Raji (cell line): ENCODE results near the gene GGN.

Experiments
- POLR2A ChIP-seq: IDR thresholded peaks from 2 replicates; pipeline ENCODE4 v1.6.1; 2011; ENCODE audit warnings: low read depth, low read length, control low read depth; ENCODE audit not compliant: insufficient read depth

GGN gene

DNA sequence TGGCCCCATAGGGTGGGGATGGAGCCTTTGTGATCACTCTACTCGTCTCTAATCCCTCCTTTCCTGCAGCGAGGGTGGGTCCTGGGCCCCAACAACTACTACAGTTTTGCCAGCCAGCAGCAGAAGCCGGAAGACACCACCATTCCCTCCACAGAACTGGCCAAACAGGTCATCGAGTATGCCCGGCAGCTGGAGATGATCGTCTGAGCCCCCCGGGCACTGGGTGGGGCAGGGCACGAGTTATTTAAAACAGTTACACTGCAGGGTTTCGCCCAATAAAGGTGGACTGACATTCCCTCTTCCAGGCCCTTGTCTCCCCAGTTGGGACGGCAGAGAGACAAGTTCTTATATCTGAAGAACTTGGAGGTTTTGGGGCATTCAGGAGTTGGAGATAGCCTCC is 4.7 kb downstream of the GGN start:
- no peak for TF ChIP-seq POLR2A

GRCh38 chr19:38381138-38381537 is 6.7 kb downstream of the GGN start:
- TF ChIP-seq POLR2A = no peak

- TF ChIP-seq POLR2A = no peak
Observed at GRCh38 chr19:38378866-38379265, 9.0 kb downstream of the GGN start.

DNA sequence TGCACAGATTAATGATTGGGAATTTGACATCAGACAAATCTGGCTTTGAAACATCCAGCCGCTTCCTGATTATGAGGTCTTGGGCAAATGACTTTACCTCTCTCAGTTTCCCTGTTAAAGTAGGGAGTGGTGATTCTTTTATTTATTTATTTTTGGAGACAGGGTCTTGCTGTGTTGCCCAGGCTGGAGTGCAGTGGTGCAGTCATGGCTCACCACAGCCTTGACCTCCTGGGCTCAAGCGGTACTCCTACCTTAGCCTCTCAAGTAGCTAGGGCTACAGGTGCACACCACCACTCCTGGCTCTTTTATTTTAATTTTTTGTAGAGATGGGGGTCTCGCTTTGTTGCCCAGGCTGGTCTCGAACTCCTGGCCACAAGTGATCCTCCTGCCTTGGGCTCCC is 10.8 kb downstream of the GGN start:
- no peak for TF ChIP-seq POLR2A

DNA sequence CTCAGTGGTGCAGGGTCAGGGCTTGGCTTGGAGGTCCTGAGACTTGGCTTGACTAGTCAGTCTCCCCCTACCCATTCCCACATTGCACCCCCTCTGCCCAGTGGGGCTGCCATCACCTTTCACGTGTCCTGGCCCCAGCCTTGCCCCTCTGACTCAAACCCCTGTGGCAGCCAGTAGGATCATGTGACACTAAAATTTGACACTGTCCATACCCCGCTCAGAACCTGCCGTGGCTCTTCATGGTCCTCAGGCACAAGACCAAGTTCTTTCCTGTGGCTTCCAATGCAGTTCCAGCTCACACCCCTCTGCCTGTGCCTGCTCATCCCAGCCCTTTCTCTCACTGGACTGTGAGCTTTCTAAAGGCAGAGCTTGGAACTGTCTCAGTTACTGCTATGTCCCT is 11.3 kb downstream of the GGN start:
- TF ChIP-seq POLR2A = no peak

GRCh38 chr19:38375748-38376147 is 12.1 kb downstream of the GGN start:
- TF ChIP-seq POLR2A = 0 out of 2 replicates have a peak, but pooled peaks have one; percentile 5

GRCh38 chr19:38375098-38375493 is 12.7 kb downstream of the GGN start:
- TF ChIP-seq POLR2A = no peak

- TF ChIP-seq POLR2A = peak; percentile 91
Observed at GRCh38 chr19:38374332-38375097, 13.3 kb downstream of the GGN start, which contains the start of gene PSMD8. Gene PSMD8, plus strand, starts transcription at chr19:38374571. Its CDS starts 31 bp downstream, at chr19:38374602.

GRCh38 chr19:38373907-38374331 is 13.9 kb downstream of the GGN start:
- TF ChIP-seq POLR2A = no peak

GRCh38 chr19:38371081-38371480 is 16.8 kb downstream of the GGN start:
- TF ChIP-seq POLR2A = no peak

- TF ChIP-seq POLR2A = no peak
Observed at GRCh38 chr19:38370299-38370698, 17.5 kb downstream of the GGN start.

GRCh38 chr19:38369584-38369983 is 18.2 kb downstream of the GGN start:
- TF ChIP-seq POLR2A = no peak

DNA sequence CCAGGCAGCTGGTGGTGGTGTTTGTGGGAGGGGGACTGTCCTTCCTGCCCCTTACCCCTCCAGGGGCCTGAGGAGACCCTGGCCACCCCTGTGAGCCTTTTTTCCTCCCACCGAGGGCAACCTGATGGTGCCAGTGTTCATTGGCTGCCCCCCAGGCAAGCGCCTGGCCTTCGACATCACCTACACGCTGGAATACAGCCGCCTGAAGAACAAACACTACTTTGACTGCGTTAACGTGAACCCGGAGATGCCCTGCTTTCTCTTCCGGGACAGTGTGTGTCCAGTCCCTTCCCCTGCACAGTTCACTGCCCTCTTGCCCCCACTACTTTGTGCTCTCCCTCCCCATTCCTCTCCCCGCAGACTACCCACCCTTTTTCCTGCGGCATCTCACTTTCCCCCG is 20.8 kb downstream of the GGN start:
- TF ChIP-seq POLR2A = no peak

DNA sequence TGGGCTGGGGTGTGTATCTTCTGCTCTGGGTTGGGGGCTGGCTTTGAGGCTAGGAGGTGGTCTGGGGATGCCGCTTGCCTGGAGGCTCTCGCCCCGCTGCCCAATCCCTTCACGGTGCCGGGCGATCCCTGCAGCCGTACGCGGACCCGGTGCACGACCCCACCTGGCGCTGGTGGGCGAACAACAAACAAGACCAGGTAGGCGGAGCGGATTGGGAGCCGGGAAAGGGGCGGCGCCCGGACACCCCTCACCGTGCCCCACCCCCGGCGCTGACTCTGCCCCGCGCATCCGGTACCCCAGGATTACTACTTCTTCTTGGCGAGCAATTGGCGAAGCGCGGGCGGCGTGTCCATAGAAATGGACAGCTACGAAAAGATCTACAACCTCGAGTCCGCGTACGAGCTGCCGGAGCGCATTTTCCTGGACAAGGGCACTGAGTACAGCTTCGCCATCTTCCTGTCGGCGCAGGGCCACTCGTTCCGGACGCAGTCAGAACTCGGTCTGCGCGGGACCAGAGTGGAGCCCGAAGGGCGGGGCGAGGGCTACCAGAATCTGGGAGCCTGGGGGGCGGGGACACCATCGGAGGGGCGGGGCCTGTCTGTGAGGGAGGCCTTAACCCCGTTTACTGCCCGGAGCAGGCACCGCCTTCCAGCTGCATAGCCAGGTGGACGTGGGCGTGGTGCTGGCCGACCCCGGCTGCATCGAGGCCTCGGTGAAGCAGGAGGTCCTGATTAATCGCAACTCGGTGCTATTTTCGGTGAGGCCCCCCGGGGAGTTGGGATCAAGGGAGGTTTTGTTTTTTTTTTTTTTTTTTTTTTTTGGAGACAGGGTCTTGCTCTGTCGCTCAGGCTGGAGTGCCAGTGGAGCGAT is 25.5 kb downstream of the GGN start:
- no peak for TF ChIP-seq POLR2A

GRCh38 chr19:38361633-38362075 is 26.2 kb downstream of the GGN start:
- no peak for TF ChIP-seq POLR2A
